GM12872 (cell line): Measurements from ENCODE around the gene PXMP4.

Experiments used
- CTCF ChIP-seq: IDR thresholded peaks from 3 replicates; pipeline ENCODE4 v1.5.1; 2011; ENCODE audit warnings: low read depth, mild to moderate bottlenecking, low read length, moderate library complexity; ENCODE audit not compliant: insufficient read depth

PXMP4 gene

GRCh38 chr20:33696448-33696847 is 23.7 kb downstream of the PXMP4 start:
- no peak for TF ChIP-seq CTCF

GRCh38 chr20:33694639-33695012 is 25.5 kb downstream of the PXMP4 start:
- no peak for TF ChIP-seq CTCF

GRCh38 chr20:33693741-33694638 is 26.1 kb downstream of the PXMP4 start:
- TF ChIP-seq CTCF, result no peak

GRCh38 chr20:33693289-33693688 is 26.8 kb downstream of the PXMP4 start:
- TF ChIP-seq CTCF, result no peak

- no peak for TF ChIP-seq CTCF
Observed at GRCh38 chr20:33689973-33690372, 30.1 kb downstream of the PXMP4 start.

- no peak for TF ChIP-seq CTCF
Observed at GRCh38 chr20:33689493-33689892, 30.6 kb downstream of the PXMP4 start.

- TF ChIP-seq CTCF, result no peak
Observed at GRCh38 chr20:33688938-33689424, 31.1 kb downstream of the PXMP4 start.
